ENCODE data around the gene FRYL.
"Not testable (repeated sequence)": the region's sequence is repeated elsewhere in the genome, so short reads cannot be mapped to it uniquely, and the experiment has no call there.

The FRYL gene

DNA sequence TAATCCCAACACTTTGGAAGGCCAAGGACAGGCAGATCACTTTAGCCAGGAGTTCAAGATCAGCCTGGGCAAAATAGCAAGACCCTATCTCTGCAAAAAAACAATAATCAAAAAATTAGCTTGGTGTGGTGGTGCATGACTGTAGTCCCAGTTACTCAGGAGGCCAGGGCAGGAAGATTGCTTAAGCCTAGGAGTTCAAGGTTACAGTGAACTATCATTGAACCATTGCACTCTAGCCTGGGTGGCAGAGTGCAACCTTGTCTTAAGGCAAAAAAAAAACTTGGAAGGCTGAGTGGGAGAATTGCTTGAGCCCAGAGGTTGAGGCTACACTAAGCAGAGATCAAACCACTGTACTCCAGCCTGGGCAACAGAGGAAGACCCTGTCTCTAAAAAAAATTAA lies 5.2 kb upstream of the FRYL start:
- DNase-seq (ENCODE audit: low read depth): no peak

DNA sequence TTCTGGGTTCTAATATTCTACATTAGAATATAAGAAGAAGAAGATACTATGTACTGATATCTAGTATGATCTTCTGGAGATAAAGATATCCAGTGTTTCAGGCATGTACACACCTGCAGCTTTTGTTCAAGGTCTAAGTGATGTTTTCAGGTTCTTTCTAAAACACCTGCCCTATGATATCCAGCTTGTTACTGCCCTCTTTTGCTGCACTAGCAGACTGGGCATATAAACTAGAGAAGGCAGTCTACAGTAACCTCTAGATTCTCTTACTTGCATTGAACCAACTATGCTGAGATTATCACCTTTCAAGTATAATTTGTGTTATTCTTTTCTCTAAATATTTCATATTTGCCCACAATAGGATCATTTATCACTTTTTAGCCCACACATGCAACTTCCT lies 1.9 kb upstream of the FRYL start:
- DNase-seq (ENCODE audit: low read depth): no peak

DNA sequence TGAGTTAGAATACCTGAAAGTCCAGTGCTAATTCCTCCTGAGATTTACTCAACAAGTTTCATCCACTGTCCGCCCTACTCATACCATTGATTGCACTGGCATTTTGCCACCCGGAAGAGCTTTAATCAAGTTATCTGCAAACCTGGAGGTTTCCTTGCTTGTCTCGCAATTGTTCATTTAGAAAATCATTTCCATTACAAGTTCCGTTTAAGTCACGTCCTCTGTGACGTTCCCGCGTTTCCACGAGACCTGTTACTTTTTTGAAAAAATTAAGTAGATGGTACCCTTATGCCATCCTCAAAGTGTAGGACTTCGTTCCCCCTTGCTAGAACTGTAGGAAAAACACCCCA lies 761 bp upstream of the FRYL start:
- DNase-seq (ENCODE audit: low read depth): peak; percentile 1

DNA sequence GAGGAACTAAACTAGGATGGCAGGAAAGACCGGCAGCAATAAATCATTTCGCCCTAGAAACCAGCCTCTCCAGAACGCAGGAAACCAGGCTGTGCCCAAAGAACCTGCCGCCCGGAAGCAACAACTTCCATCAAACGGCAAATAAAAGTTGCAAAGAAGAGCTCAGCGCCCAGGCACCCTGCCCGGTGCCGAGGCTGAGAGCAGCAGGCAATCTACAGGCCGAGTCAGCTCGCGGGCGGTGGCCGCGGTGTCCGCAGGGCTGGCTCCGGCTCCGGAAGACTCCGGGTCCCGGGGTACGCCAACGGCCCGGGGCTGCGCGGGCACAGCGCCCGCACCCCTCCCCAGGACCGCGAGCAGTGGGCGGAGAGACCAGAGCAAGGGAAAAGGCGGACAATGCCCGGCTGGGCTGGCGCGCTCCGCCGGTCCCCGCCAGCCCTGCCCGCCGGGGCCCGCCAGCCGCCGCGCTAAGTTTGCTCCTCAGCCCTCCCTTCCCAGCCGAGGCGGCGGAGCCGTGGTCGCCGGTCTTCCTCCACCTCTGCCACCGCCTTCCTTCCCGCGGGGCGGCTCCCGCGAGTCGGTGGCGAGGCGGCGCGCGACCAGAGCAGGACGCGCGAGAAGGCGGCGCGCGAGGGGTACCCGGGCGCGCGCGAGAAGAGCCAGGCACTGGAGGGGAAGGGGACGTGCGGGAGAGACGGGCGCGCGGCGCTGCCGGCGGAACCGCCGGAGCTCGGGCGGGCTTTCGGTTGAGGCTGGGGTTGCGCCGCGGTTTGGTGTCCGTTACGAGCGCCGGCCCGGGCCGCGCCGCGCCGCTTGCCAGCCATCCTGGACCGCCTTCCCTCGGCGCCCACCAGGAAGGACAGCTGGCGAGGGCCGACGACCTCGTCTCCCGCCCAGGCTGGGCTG lies 733 bp downstream of the FRYL start:
- peak; percentile 51 for DNase-seq (ENCODE audit: low read depth)

DNA sequence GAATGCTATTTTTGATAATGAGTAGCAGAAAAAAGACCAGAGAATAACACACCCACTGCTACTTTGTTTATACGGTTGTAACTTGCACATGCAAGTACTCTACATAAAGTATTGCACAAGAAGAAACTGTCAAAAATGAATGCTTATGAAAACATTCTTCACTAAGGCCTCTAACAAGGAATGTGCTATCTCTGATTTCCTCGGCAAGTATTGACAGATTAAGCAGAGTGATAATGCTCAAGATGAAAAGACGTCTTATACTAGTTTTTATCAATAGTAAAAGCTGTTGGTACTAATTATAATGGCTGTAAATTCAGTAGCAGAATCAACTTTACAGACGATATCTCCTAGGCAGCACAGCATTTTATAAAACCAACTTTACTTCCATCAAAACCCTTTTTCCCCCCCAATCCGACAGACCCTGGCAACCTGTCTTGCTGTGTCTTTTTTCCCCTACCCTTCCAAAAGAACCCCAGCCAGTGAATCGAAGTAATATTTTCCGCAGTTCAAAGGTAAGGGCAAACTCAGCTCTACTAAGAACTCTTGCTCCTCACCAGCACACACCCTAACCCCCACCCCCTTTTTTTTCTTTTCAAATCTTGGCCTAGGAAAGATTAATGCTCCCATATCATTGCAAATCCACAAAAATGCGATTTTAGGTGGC lies 1.5 kb downstream of the FRYL start:
- no peak for DNase-seq (ENCODE audit: low read depth)

DNA sequence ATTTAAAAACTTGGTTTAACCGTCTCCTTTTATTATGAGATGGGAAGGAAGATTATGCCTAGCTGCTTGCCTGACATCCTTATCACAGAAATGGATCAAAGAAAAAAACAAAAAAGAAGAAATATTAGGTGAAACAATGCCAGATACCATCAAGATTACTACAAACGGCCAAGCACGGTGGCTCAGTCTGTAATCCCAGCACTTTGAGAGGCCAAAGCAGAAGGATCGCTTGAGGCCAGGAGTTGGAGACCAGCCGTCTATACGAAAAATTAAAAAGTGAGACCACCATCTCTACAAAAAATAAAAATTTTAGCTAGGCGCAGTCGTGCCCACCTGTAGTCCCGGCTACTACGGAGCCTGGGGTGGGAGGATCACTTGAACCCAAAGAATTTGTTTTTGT lies 2.3 kb downstream of the FRYL start:
- no peak for DNase-seq (ENCODE audit: low read depth)

DNA sequence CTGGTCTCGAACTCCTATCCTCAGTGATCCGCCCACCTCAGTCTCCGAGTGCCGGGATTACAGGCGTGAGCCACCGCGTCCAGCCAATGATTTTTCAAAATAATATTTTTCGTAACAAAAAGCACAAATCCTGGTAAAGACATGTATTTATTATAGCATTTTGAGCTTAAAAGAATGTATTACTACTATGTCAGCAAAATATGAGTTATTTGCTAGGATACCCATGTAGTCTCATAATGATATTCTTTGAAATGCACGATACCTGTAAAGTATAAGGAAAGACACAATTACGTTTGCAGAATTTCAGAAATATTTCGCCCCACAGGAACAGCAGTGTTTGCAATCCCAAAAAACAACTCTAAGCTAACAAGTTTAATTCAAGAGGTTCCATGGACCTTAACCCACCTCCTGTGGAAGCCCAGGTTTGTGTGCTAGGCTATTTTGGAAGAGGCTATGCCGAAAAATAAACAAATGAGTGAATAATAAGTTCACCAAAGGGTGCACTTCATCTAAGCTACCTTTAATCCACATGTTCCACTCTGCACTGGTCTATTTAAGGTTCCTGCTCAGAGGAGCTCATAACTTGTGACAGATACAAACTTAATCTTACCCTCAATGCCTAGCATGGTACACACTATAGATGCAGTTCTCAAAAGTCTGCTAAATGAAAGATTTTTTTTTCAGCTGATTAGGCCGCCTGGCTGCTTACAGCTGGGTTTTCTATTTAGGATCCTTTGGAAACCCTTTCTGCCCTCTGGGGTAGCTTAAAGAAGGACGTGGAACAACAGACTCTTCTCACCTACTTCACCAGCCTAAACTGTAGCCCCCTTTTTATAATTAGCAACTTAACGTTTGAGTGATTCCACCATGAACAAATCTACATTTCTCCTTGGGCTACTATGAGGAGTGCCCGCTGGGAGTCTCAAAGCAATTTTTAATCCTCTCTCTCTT lies 5.0 kb downstream of the FRYL start:
- DNase-seq (ENCODE audit: low read depth): no peak

DNA sequence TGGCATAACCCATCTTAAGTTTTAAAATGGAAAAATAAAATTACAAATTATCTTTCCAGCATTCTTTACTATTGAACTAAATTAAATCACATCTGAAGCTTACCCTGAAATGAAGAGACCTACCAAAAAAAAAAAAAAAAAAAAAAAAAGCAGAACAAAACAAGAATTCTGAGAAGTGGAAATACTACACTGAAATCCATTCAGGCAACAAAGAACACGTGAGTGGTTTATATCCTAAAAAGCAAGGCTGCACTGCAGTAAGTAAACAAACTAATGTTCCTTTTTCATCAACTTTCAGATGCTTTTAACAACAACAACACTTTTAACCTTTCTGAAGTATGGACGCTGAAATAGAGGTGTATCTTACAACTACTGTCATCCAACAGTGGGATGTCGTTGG lies 7.5 kb downstream of the FRYL start:
- DNase-seq (ENCODE audit: low read depth): no peak

DNA sequence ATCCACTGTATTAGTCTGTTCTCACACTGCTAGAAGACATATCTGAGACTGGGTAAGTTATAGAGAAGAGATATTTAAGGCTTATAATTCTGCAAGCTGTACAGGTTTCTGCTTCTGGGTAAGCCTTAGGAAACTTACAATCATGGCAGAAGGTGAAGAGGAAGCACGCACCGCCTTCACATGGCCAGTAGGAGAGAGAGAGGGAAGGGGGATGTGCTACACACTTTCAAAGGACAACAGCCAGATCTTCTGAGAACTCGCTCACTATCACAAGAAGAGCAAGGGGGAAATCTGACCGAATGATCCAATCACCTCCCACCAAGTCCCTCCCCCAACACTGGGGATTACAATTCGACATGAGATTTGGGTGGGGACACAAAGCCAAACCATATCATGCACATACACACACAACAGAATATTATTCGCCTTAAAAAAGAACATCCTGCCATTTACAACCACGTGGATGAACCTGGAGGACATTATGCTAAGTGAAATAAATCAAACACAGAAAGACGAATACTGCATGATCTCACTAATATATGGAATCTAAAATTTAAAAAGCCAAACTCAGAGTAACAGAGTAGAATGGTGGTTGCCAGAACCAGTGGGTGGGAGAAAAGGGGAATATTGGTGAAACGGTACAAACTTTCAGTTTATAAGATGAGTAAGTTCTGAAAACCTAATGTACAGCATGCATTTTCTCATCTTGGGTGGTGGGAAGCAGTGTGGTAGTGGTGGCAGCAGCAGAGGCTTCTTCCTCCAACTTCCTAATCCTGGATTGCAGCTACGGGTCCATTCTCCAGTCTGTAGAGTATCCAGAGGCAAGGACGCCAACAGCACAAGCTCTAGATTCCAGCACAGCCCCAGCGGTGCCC lies 12.8 kb downstream of the FRYL start:
- DNase-seq (ENCODE audit: low read depth): no peak

DNA sequence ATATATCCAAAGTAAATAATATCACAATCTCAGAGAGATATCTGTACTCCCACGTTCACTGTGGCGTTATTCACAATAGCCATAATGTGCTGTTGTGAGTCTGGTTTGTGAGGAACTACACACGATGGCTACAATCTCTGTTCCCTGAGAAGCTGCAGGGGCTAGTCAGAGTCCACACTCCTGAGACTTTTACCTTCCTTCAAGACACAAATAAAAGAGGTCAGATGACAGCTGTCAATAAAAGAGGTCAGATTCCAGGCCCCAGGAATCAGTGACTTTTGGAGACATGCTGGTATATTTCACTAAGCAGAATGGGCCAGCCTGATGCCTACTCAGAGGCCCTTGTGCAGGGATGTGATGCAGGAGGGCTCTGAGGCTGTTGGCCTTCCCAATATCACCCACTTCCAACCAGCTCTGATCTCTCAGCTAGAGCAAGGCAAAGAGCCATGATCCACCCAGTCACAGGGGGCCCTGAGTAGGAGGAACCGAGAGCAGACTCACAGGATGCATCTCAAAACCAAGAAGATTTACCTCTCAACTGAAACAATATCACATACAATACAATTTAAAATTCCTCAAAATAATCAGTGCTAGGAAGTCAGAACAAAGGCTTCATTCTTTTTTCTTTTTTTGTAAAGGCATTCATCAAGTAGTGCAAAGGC lies 13.8 kb downstream of the FRYL start:
- no peak for DNase-seq (ENCODE audit: low read depth)

DNA sequence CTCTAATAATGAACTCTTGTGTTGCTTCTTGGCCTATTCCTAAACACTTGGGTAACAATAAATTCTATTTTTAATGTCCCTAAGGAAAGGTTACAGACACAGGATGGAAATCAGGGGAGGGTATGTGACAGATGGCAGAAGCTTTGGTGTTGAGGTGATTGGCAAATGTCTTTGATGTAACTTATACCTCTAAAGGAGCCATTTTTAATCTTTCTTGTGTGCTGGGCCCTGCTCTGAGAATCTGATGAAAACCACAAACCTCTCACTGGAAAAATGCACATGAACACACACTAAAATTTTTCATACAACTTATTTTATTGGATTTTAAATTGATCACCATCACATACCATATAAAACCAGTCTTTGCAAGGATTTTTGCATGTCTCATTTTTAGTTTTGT lies 17.7 kb downstream of the FRYL start:
- no peak for DNase-seq (ENCODE audit: low read depth)

DNA sequence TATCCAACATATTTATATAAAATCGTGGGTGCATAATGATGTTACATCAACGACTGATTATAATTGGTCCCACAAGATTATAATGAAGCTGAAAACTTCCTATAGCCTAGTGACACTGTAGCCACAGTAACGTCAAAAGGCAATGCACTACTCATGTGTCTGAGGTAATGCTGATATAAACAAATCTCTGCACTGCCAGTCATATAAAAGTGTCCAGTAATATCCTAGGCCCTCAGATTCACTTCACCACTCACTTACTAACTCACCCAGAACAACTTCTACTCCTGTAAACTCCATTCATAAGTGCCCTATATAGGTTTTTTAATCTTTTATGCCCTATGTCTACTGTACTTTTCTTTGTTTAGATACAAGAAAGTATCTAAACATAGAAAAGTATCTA lies 18.8 kb downstream of the FRYL start:
- DNase-seq (ENCODE audit: low read depth): no peak

DNA sequence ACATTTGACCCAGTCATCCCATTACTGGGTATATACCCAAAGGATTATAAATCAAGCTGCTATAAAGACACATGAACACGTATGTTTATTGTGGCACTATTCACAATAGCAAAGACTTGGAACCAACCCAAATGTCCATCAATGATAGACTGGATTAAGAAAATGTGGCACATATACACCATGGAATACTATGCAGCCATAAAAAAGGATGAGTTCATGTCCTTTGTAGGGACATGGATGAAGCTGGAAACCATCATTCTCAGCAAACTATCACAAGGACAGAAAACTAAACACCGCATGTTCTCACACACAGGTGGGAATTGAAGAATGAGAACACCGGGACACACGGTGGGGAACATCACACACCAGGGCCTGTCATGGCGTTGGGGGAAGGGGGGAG lies 21.4 kb downstream of the FRYL start:
- DNase-seq (ENCODE audit: low read depth): not testable (repeated sequence)

DNA sequence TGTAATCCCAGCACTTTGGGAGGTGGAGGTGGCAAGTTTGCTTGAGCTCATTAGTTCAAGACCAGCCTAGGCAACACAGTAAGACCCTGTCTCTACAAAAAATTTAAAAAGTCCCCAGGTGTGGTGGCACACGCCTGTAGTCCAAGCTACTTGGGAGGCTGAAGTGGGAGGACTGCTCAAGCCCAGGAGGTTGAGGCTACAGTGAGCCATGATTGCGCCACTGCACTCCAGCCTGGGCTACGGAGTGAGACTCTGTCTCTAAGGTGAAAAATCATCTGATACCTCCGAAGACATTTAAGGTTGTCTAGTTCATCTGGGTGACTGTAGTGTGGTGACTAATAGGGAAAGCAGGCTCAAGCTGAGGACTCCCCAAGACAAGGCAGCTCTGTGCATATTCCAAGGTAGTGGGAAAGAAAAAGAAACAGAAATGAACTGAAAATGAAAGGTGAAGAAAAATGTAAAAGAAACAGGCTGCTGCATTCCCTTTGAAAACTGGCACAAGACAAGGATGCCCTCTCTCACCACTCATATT lies 23.3 kb downstream of the FRYL start:
- DNase-seq (ENCODE audit: low read depth): no peak

DNA sequence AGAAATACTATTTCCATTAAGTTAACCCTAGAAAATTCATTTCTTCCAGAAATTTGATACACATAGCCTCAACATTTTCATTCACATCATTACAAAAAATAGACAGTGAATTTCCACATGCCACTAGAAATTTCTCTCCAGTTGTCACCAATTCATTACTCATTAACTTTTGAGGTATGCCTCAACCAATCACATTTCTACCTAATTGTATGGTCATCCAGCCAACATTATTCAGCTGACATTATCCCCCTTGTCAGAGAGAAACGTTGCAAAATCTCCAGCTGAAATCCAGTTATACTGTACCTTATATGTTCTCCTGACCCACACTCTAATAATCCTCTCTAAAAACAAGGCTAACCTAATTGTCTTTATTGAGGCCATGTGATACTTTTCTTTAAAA lies 24.8 kb downstream of the FRYL start:
- DNase-seq (ENCODE audit: low read depth): no peak

DNA sequence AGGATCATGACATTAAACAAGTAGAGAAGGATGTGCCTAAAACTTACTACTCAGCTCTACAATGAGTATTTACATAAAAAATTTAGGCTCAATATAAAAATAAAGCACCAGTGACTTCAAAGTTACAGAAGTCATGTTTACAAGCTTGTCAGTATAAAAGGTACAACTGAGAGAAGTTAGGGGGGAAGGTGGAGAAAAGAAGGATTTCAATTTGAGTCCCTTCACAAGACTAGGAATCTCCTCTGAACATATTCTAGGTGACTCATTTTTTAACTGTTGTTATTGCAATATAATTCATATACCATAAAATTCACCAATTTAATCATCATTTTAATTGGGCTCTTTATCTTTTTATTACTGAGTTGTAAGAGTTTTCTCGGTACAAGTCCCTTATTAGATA lies 26.9 kb downstream of the FRYL start:
- DNase-seq (ENCODE audit: low read depth): no peak

DNA sequence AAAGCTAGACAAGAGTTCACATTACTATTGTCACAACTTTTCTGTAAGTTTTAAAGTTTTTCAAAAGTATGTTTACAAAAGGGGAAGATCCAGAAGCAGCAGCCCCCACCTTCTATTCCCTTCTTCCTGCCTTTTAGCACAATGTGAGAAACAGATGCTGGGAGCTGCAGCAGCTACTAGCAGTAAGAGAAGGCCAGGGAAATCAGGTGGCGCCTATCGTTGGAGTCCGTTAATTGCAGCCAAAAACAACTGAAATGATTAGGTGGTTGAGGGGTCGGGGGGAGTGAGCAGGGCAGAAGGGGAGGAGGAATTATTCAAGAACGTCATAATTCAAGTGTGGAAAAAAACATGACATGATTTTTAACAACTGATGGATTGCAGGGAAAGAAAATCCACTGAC lies 27.4 kb downstream of the FRYL start:
- no peak for DNase-seq (ENCODE audit: low read depth)

DNA sequence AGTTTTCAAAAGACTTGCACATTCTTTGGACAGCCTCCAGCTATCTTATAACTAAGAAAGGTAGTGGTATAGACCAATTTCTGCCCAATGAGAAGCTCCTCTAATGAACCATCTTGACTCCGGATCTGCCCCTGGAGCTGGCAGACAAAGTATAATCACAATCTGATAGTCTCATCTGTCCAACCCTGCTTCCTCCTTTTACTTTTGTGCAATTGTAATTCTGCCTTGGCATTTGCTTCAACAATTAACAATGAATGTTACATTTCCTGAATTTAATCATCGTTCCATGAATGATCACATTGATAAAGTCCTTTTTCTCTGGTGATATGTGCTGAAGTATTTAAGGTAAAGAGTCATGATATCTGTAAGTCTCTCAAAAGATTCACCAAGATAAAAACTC lies 27.8 kb downstream of the FRYL start:
- DNase-seq (ENCODE audit: low read depth): no peak

DNA sequence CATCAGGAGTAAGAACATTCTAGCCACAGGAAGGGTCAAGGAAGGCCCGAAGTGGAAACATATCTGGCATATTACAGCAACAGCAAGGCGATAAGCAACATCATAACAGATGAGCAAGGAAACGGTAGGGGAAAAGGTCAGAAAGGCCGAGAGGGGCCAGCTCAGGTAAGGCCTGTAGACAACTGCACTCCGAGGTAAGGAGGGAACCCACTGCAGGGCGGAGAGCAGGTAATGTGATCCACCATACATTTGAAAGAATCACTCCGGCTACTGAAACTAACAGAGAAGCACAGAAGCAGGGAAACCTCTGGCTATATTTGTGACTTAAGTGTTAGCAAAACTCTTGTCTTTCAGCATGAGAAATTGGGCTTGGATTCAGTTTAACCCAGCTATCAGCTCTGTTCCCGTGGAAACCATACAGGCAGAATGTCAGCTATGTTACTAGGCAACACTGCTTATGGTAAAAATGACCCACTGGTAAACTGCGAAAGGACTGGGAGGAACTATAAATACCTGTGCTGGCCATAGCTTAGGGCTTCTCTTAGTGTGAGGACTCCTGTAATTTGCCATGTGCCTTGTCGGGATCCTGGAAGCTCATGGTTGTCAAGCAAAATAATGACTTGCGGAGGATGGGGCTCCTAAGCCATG lies 31.0 kb downstream of the FRYL start:
- DNase-seq (ENCODE audit: low read depth): no peak

DNA sequence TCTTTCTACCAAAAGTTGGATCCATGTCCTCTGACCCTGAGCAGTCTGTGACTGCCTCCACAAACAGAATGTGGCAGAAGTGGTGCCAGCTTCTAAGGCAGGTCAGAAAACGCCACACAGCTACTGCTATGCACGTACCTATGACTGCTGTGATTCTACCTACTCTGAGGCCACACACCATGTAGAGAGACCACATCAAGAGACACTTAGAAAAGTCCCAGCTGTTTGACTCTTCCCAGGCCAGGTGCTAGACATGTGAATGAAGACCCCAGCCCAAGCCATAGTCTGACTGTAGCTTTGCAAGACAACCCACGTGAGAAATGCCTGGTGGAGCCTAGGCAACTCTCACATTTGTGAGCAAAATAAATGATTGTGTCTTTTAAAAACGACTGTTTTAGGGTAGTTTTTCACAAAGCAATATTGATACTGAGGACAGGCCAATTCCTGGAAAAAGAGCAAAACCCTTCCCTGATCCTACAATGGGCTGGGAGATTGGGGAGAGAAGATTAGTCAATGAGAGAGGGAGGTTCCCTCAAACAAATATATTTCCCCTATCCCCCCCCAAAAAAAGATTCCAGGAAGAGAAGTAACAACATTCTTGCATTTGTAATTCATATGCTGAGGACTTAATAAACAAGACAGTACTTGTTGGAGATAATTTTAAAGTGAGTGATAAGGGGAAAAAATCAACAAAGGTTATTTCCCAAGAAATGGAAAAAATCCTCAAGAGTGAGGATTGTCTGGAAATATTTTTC lies 33.3 kb downstream of the FRYL start:
- no peak for DNase-seq (ENCODE audit: low read depth)

Data from stimulated activated CD8-positive, alpha-beta memory T cell treated with anti-CD3 and anti-CD28 coated beads, Interleukin-12 subunit alpha, Interleukin-12 subunit beta, amount 100 ng/mL, for 4 hours (primary cell).